GM21619 (cell line): ENCODE results near the gene TMEM187.

Experiments used
- ATAC-seq: cut with Tn5 transposase; IDR thresholded peaks from one replicate; pipeline ENCODE4 v1.9.1; 2021; ENCODE audit not compliant: unreplicated experiment

Gene TMEM187

DNA sequence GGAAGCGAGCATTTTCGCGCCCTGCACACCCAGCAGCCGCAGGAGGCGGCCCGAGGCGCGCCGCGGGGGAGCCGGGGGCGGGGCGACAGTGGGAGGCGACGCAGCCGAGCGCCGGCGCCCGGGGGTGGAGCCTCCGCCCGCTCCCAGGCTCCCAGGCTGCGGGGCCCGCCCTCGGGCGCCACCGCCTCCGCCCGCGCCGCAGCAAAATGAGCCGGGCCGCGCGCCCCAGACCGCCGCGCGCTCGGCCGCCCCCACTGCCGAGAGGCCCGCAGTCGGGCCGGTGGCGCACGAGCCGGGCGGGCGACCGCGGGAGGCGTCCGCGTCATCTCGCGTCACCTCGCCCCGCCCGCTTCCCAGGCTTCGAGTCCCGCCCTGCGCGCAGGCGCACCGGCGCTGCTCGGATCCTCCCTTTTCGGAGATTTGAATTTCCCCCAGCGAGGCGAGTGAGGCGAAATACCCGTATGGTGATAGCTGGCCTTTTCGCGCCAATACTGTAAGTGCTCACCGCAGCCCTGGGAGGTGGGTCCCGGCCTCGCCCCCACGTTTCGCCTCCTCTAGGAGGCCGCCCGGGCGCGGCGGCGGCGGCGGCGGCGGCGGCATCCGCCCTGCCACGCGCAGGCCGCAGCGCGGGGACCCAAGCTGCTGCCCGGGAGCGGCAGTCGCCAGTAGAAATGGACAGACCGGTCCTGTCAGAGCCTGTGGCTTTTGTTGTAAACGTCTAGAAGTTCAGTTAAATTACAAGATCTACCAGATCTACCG lies at the start of gene TMEM187:
Gene TMEM187 (plus strand): TSS at position 387 of the 759 bp plus-strand sequence. CDS start 9,309 bp downstream, outside the sequence.
- ATAC-seq: peak; percentile 38

DNA sequence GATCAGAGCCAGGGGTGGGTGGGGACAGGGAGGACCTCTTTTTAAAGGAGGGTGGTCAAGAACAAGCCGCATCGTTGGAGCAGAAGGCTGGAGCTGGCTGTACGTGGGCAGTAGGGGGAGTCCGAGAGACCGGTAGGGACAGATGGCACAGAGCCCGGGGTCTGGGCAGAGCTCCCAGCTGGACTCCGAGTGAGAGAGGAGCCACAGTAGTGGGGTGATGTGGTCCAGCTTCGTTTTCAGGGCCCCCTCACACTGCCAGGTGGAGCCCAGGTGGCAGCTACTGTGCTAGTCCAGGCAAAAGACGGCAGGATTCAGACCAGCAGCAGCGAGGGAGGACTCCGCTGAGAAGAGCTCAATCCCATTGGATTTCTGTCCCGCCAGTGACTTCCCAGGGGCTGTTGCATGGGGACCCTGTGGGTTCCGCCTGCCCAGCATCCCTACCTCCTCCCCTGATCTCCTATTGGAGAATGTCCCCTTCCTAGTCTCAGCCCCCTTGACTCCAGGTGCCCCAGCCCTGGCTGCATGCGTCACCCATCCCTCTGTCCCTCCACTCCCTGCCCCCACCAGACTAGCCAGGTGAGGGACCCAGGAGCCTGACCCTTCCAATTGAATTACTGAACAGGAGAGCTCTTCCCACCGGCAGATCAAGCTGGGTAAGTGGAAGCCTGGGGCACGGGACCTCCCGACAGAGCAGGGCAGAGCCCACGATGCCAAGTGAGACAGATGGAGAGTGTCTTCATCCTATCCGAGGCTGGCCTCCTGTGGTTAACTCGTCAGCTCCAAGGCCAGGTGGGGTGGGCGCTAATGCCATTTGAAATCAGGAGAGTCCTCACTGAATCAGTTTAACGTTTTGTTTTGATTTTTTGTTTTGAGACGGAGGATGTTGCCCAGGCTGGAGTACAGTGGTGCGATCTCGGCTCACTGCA lies 49.4 kb upstream of the TMEM187 start:
- ATAC-seq: no peak

- ATAC-seq: no peak
Measured at GRCh38 chrX:153924149-153924861, 48.2 kb upstream of the TMEM187 start.

DNA sequence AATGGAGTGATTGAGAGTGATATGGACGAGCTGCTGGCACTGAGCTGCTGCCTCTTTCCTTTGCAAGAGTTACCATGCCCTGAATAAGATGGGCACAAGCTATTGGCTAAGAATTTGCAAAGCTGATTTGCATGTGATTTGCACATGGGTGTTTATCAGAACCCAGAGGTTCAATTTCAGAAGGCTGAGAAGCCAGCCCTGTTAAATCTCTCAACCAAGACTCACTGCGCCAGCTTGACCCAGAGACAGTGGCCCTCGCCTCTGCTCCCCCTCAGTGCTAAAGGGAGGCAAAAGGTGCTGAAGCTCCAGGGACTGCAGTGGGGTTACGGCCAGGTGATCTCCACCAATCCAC lies 47.2 kb upstream of the TMEM187 start:
- no peak for ATAC-seq

DNA sequence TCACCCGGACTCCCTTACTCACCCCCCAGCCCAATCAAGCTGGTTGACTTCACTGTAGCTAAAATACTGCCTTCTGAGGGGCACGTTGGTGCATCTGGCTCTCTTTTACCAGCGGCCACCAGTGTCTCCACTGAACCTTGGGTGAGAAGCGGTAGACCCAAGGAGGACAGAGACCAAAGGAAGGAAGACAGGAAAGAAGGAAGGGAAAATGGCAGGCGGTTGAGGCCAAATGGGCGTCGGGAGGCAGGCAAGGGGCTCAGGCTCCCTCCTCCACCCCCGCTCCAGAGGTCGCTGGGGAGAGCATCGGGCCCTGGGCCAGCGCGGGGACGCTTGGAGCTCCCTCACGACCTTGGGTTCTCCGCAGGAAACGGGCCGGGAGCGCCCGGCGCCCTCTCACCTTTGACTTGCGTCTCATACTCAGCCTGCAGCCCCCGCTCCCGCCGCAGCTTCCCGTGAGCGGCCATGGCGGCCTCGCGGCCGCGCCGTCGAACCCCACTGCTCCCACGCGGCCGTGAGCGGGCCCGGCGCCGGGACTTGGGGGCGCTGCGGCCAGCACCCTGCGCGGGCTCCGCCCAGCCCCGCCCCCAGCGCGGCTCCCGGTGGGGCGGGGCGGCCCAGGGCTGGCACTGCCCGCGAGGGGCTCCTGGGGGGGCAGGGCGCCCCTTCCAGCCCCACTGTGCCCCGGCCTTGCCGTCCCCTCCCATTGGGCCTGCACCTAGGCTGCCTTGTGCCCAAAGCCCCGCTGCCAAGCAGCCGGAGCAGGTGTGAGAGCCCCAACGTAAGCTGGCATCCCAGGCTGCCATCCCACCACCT lies 46.6 kb upstream of the TMEM187 start, which contains the start of gene ARHGAP4:
Gene ARHGAP4 (minus strand): TSS at position 526 of the 813 bp plus-strand sequence. CDS start 62 bp downstream, at position 464.
- no peak for ATAC-seq

DNA sequence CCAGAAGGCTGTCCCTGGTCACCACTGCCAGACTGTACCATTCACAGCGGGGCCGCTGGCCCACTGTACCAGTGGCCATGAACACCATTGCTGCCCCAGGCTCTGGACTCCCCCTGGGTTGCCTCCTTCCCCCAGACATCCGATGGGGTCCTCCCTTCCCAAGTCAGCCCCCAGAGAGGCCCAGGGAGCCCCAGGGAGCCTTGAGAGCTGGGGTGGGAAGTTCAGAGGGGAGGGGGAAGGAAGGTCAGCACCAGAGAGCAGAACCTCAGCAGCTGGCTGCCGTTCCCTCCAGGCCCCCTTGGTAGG lies 46.0 kb upstream of the TMEM187 start:
- ATAC-seq: no peak

DNA sequence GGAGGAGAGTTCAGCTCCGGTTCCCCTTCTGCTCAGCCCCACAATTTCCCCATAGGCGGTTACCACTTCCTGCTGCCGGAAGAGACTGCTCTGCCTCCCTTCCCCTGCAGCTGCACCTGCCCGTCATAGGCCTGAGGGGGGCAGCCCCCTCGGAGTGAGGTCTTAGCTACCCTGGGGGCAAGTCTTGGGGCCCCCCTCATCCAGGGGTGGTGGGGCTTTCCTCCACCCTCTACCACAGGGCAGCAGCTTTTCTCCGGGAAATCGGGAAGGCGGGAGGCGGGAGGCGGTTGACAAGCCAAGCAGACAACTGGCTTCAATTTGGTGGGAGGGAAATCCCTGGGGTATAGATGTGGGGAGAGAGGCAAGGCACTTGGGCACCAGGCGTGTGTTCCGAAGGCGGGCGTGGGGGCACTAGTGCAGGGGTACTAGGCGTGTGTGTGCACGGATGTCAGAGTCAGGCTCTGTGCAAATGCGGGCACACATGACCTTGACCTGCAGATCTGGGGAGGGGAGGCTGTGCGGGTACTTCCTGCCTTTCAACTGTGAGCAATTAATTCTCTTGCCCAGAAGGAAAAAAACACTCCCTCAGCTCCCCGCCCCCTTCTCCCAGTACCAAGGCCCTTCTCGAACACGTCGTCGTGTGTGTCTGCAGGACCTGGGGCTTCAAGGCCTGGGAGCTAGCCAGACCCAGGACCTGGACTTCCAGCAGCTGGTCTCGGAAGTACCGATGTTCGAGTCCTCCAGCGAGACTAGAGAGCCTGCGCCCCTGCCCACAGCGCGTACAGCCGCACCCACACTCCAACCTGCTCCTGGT lies 45.5 kb upstream of the TMEM187 start:
- peak; percentile 38 for ATAC-seq

GRCh38 chrX:153927672-153927921 lies 45.0 kb upstream of the TMEM187 start:
- no peak for ATAC-seq

GRCh38 chrX:153927922-153928760 lies 44.4 kb upstream of the TMEM187 start:
- peak; percentile 64 for ATAC-seq

GRCh38 chrX:153928846-153929245 lies 43.7 kb upstream of the TMEM187 start:
- no peak for ATAC-seq

DNA sequence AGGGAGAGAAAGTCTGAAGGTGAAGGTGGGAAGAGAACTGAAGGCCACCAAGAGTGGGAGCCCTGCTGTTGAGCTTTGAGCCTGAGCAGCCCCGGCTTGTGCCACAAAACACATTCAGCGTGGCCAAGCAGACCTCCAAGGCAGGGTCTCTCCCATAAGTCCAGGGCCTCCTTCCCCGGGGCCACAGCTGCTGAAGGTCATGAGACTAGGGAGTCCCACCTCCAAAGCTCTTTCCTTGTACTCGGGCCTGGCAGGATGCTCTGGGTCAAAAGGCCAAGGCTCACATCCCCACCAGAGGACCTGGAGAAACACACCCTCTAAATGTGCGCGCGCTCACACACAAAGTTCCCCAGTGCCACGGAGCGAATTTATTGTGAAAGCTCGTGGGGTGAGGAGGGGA lies 43.0 kb upstream of the TMEM187 start:
- ATAC-seq: no peak

DNA sequence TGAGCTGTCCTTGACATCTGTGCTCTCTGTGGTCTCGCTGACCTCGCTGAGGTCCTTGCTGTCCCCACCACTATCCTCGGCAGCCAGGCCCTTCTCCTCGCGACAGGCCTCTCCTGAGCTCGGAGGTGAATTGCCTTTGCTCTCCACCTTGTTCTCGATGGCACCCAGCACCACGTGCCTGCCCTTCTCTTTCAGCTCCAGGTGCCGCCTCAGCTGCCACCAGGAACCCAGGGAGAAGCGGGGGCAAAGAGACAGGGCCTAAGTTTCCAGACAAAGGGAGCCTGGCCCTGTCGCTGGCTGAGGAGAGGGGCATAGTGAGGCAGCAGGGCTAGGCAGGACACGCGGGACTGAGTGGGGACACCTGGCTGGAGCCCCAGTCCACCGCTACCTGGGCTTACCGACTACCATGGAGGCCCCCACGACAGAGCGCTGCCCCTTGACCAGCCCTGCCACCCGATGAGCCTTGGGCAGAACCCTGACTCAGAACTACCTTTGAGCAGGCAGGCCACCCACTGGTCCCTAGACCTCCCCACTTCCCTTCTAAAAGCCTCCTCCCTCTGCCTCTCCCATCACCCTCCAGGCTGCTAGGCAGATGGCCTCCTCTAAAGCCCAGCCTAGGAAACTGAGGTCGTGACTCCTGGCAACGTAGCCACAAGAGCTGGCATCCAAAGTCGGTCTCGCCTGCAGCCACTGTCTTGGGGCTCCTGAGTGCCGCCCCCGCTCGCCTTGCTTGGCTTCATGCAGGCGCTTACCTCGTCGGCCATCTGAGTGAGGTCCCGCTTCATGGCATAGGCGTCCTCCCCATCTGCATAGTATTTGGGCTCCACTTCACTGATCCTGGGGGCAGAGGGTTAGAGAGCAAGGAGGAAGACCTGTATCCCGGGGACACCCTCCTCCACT lies 42.3 kb upstream of the TMEM187 start:
- no peak for ATAC-seq

- no peak for ATAC-seq
Measured at GRCh38 chrX:153931151-153931550, 41.4 kb upstream of the TMEM187 start.

- no peak for ATAC-seq
Measured at GRCh38 chrX:153931748-153932147, 40.8 kb upstream of the TMEM187 start.

- ATAC-seq: no peak
Measured at GRCh38 chrX:153932220-153932915, 40.2 kb upstream of the TMEM187 start.

DNA sequence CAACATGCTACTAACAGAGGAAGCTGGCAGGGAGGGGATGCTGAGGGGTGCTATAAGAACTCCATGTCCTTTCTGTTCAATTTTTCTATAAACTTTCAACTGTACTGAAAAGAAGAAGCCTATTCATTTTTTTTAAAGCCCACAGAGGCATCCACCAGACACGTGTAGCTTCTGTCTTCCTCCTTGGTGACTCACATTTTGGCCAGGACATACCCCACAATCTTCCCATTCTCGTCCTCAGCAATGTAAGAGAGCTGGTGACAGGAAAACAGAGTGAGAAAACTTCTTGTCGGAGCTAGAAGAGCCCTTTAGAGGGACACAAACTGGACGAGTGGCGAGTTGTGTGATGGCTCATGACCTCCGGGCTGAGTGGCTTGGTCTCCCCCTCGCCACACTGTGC lies 38.8 kb upstream of the TMEM187 start:
- no peak for ATAC-seq

GRCh38 chrX:153934148-153934761 lies 38.3 kb upstream of the TMEM187 start:
- peak; percentile 9 for ATAC-seq
